K562 (cell line): ENCODE measurements around the gene C16orf95.

ENCODE experiments used
- BRF2 ChIP-seq: IDR thresholded peaks from 3 replicates; pipeline ENCODE4 v1.6.1; 2011; ENCODE audit warnings: borderline replicate concordance, mild to moderate bottlenecking; ENCODE audit not compliant: insufficient read length, insufficient read depth
- E2F1 ChIP-seq: sonication (generic); formaldehyde crosslinking; IDR thresholded peaks from 2 replicates; pipeline ENCODE4 v1.8.1; 2023; ENCODE audit warnings: mild to moderate bottlenecking, missing genetic modification reagents, moderate library complexity
- HOXB6 ChIP-seq: fragments of 250-450 bp; sonication (Bioruptor Pico); IDR thresholded peaks from 2 replicates; pipeline ENCODE4 v1.5.1; 2022; ENCODE audit warnings: mild to moderate bottlenecking, borderline replicate concordance
- SETDB1 ChIP-seq: IDR thresholded peaks from one replicate; pipeline ENCODE4 v1.6.1; 2012; ENCODE audit warnings: low read length, control low read depth, inconsistent platforms
- SMAD3 ChIP-seq: fragments of 450-650 bp; formaldehyde crosslinking; conservative IDR thresholded peaks from 2 replicates; pipeline ENCODE4 v1.4.0; 2020; ENCODE audit warnings: mild to moderate bottlenecking
- TGIF2 ChIP-seq: sonication (generic); formaldehyde crosslinking; IDR thresholded peaks from 2 replicates; pipeline ENCODE4 v1.8.1; 2022; ENCODE audit warnings: mild to moderate bottlenecking, missing genetic modification reagents, moderate library complexity
- ZNF512 ChIP-seq: IDR thresholded peaks from 2 replicates; pipeline ENCODE4 v1.6.1; 2016; ENCODE audit warnings: missing genetic modification characterization, missing compliant biosample characterization
- ZNF740 ChIP-seq, 3 experiments: fragments of 200-800 bp in 1 of 3; sonication (Bioruptor generic) in 1 of 3; sonication (generic) in 1 of 3; formaldehyde crosslinking in 1 of 3; IDR thresholded peaks; 2 replicates each; pipeline versions ENCODE4 v1.6.1 to v1.8.0; 2016 to 2022; ENCODE audit warnings: mild to moderate bottlenecking in 2 of 3, missing compliant biosample characterization in 2 of 3, missing genetic modification characterization in 2 of 3, missing genetic modification reagents in 1 of 3

- TF ChIP-seq SMAD3, result no peak
- TF ChIP-seq SETDB1, result no peak
- TF ChIP-seq BRF2, result no peak
- no peak for TF ChIP-seq HOXB6
- TF ChIP-seq ZNF740 (CRISPR knock-in tag; IDR thresholded peaks at IDR 0.05), result no peak
- TF ChIP-seq ZNF740 (tag; IDR thresholded peaks at IDR 0.05), result no peak
- no peak for TF ChIP-seq TGIF2 (CRISPR knock-in tag)
- no peak for TF ChIP-seq ZNF512 (tag)
- no peak for TF ChIP-seq E2F1 (CRISPR knock-in tag)
Measured at GRCh38 chr16:87343753-87344050, 26.5 kb upstream of the C16orf95 start.
